Epithelial cell of alveolus of lung (primary cell): ENCODE data around the gene BHMT2. TPM values are rescaled to one million over a fixed set of nuclear protein-coding genes. Genes with fewer than 3 reads are reported as not detected.

Experiments
- total RNA-seq: library from RNA; depleted of rRNA; stranded (reverse); fragments of >200 nt; gene quantifications from 2 replicates; pipeline ENCODE4 v1.2.1, GENCODE V29; 2015

Gene BHMT2
- 1.2 and 3.2 TPM in 2 replicates for total RNA-seq

DNA sequence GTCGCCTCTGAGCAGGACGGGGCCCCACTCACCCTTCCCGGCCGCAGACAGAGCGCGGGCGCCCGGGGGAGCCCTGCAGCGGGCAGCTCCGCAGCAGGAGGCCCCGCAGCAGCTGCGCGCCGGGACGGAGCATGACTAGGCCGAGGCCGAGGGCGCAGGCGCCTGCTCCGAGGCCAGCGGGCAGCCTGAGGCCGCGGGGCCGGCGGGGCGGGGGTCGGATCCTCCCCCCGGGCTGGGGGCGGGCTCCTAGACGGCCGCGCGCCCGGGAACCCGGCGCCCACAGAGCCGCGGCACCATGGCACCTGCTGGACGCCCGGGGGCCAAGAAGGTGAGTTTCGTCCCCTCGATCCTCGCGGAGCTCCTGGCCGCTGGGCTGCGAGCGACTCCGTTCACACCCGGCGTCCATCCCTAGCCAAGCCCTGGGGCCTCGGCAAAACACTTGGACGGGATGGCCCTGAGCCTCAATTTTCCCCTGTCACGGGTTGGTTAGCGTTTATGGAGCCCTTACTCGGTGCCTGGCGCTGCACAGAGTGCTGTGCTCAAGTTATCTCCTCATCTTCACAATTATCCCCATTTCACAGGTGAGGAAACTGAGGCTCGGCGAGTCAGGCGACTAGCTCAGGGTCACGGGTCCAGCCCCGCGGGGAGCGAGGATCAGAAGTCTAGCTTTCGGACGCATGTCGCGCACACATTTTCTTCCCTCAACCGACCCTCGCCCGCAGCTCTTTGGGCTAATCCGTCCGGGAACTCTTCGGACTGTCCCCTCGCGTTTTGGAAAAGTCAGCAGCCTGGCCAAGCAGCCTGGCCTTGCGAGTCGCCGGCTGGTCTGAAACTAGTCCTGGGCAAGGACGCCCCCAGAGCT lies at the start of gene BHMT2, which contains the start of gene DMGDH:
BHMT2 (plus strand) TSS at position 280 of the 862 bp plus-strand sequence; CDS start at position 296, 16 bp downstream.
DMGDH (minus strand) TSS at position 187 of the 862 bp plus-strand sequence; CDS start at position 133, 54 bp downstream.

DNA sequence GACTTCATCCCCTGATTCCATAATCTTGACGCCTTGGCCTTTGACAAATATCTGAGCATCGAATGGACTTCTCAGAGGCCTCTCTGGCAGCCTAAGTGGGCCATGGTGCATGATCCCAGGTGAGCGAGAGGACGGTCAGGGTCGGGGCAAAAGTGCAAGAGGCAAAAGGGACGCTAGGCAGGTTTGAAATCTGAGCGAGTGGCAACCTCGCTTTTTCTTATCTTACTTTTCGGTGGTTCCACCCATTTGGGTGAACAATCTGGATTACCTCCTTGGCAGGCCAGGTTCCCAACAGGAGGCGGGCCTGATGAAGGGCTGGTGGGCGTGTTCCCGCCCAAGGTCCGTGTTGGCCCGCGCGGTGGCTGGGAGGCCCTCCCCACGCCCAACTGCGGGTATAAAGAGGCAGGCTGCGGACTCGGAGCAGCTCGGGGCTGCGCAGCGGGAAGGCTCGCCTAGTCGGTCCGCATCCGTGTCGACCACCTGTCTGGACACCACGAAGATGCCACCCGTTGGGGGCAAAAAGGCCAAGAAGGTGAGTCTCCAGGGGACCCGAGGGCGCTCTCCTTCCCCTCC lies 41.9 kb downstream of the BHMT2 start, which contains the start of gene BHMT:
BHMT (plus strand) TSS at position 423 of the 573 bp plus-strand sequence; CDS start at position 500, 77 bp downstream.

Other genes starting within 250 kb of the BHMT2 start
- gene ARSB, start 84.5 kb upstream of the BHMT2 start, total RNA-seq = 17.8 and 26.2 TPM in 2 replicates
- gene DMGDH, start 93 bp upstream of the BHMT2 start, total RNA-seq = 0.72 and 1.2 TPM in 2 replicates
- 0.52 TPM in 1 of 2 replicates, not detected in the other for gene BHMT, start 42.0 kb downstream of the BHMT2 start, total RNA-seq
- gene JMY, start 166.4 kb downstream of the BHMT2 start, total RNA-seq = 6.5 and 18.8 TPM in 2 replicates